ENCODE data around the gene ARMCX2.
A peak's percentile ranks its signal among the peaks of the same experiment; 100 is the strongest.

ARMCX2 gene

DNA sequence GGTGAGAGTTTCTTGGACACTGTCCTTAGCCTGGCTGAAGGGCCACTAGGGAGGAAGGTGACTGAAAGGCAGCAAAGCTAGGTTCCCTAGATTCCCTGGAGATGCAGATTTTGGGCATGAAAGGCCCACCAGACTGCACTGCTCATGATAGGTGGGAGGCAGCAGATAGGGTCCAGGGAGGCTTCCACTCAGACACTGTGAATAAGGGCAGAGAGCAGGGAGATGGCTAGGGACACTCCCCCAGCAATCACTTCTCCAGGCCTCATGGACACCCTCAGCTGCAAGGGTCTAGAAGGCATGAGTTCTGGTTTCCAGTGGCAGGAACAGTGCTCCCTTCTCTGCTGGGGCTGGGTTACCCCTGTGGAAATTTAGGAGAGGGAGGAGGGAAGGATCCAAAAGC lies 20.1 kb downstream of the ARMCX2 start:
- TF ChIP-seq TAF1 (IDR thresholded peaks at IDR 0.05; ENCODE audit: low read depth) (no peak), TCF12 (IDR thresholded peaks at IDR 0.05; ENCODE audit: low read depth) (no peak), YY1 (IDR thresholded peaks at IDR 0.05; ENCODE audit: low read depth) (no peak), ZBTB7A (IDR thresholded peaks at IDR 0.05; ENCODE audit: low read depth) (no peak), RAD21 (IDR thresholded peaks at IDR 0.05; ENCODE audit: low read depth) (no peak), EP300 (IDR thresholded peaks at IDR 0.05; ENCODE audit: borderline replicate concordance) (no peak), TEAD4 (IDR thresholded peaks at IDR 0.05) (no peak), REST (IDR thresholded peaks at IDR 0.05; ENCODE audit: low read depth) (no peak), CREB1 (IDR thresholded peaks at IDR 0.05; ENCODE audit: low read depth) (no peak)
- TF ChIP-seq, protein P1, sequence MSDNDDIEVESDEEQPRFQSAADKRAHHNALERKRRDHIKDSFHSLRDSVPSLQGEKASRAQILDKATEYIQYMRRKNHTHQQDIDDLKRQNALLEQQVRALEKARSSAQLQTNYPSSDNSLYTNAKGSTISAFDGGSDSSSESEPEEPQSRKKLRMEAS (IDR thresholded peaks at IDR 0.05) = no peak

DNA sequence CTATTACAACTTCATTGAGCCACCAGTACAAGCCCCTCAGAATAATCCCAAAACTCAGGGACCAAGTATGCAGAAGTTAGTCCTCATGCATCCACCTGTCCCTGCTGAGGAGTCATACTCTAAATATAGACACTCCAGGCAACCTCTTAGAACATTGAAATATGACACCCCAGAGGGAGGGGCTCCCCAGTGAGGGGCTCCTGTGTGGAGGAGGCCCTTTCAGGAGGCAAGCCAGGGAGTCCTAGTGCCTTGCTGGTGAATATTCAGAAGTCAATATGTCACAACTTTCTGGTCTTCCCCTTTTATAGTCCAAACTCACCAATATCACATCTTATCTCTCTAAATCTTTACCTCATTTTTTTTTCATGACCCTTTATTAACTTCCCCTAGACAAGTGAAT lies 40.3 kb downstream of the ARMCX2 start:
- TF ChIP-seq USF1 (IDR thresholded peaks at IDR 0.05) (no peak), RAD21 (IDR thresholded peaks at IDR 0.05; ENCODE audit: low read depth) (no peak), FOXM1 (IDR thresholded peaks at IDR 0.05; ENCODE audit: borderline replicate concordance, low read depth) (no peak), CEBPB (IDR thresholded peaks at IDR 0.05) (no peak), NFIC (IDR thresholded peaks at IDR 0.05) (no peak), YY1 (IDR thresholded peaks at IDR 0.05; ENCODE audit: low read depth) (no peak), ZBTB7A (IDR thresholded peaks at IDR 0.05; ENCODE audit: low read depth) (no peak), TAF1 (IDR thresholded peaks at IDR 0.05; ENCODE audit: low read depth) (no peak), CREB1 (IDR thresholded peaks at IDR 0.05; ENCODE audit: low read depth) (no peak), TCF12 (IDR thresholded peaks at IDR 0.05; ENCODE audit: low read depth) (no peak), TEAD4 (IDR thresholded peaks at IDR 0.05) (no peak), EP300 (IDR thresholded peaks at IDR 0.05; ENCODE audit: borderline replicate concordance) (no peak)

- TF ChIP-seq CEBPB (IDR thresholded peaks at IDR 0.05) (no peak), YY1 (IDR thresholded peaks at IDR 0.05; ENCODE audit: low read depth) (peak; percentile 69), USF1 (IDR thresholded peaks at IDR 0.05) (peak; percentile 91), RAD21 (IDR thresholded peaks at IDR 0.05; ENCODE audit: low read depth) (no peak), TCF12 (IDR thresholded peaks at IDR 0.05; ENCODE audit: low read depth) (no peak)
Measured at GRCh38 chrX:101617211-101618191, 42.1 kb downstream of the ARMCX2 start, which contains the start of gene ARMCX6. TSS of gene ARMCX6 (minus strand) at chrX:101618000. CDS start at chrX:101616620, 1,380 bp downstream.

DNA sequence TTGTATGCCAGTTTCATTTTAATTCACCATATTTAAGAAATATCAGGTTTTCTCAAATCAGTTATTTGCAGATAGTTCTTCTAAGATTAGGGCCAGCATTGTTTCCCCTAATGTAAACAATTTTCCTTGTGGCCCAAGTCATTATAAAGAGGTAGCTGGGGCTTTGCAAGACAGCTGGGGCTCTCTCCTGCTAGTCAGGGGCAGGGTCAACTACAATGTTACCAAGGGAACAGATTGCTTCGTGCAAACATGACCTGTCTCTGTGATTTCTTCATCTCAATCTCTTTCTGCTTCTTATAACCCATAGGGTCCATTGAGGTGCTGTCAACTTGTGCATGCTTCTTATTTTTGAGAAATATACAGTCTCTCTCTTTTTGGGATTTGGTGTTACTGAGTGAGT lies 53.9 kb downstream of the ARMCX2 start:
- TF ChIP-seq YY1 (IDR thresholded peaks at IDR 0.05; ENCODE audit: low read depth) (no peak), ZBTB7A (IDR thresholded peaks at IDR 0.05; ENCODE audit: low read depth) (no peak), TCF12 (IDR thresholded peaks at IDR 0.05; ENCODE audit: low read depth) (no peak), TAF1 (IDR thresholded peaks at IDR 0.05; ENCODE audit: low read depth) (no peak)

All from Ishikawa (cell line).